H1 (cell line): ENCODE data around the gene SVIL. TPM values are rescaled to one million over a fixed set of nuclear protein-coding genes. Genes with fewer than 3 reads are reported as not detected.

Experiments used
- CTCF ChIA-PET: fragments of 300-600 bp; sonication (Branson Sonifier 250); formaldehyde crosslinking; loops from one replicate; lab custom pipeline; 2021; ENCODE audit not compliant: partially characterized antibody; lab: Charles Lee
- POLR2A ChIA-PET: fragments of 300-600 bp; sonication (Branson Sonifier 250); formaldehyde crosslinking; loops from one replicate; lab custom pipeline; 2021; ENCODE audit warnings: inconsistent platforms; ENCODE audit not compliant: partially characterized antibody; lab: Charles Lee
- DNase-seq, 2 experiments: peaks; one replicate each; pipeline versions ENCODE4 v3.0.0 to v3.0.0-alpha.2; 2010 to 2022; ENCODE audit warnings: low spot score in 2 of 2, low read depth in 1 of 2, mixed read lengths in 1 of 2
- FAIRE-seq: peaks from 2 replicates; lab custom pipeline; 2011; peaks lifted over from hg19 to GRCh38; lab: Jason Lieb, UNC
- H2AFZ ChIP-seq: 2 replicates; pipeline ENCODE4 v1.8.1; 2012; ENCODE audit warnings: low read length, inconsistent platforms
- H2AK5ac ChIP-seq: 2 replicates; pipeline ENCODE4 v1.6.1; 2013; ENCODE audit warnings: low read depth, low read length
- H2BK120ac ChIP-seq: replicated peaks from 2 replicates; pipeline ENCODE3; 2013; ENCODE audit warnings: low read depth, low read length, inconsistent platforms
- H2BK12ac ChIP-seq: 2 replicates; pipeline ENCODE4 v1.6.1; 2013; ENCODE audit warnings: low read depth, low read length
- H2BK15ac ChIP-seq: 2 replicates; pipeline ENCODE4 v1.6.1; 2013; ENCODE audit warnings: low read length
- H2BK20ac ChIP-seq: 2 replicates; pipeline ENCODE4 v1.6.1; 2013; ENCODE audit warnings: low read length
- H2BK5ac ChIP-seq: 2 replicates; pipeline ENCODE4 v1.6.1; 2013; ENCODE audit warnings: low read depth, low read length
- H3K14ac ChIP-seq: 2 replicates; pipeline ENCODE4 v1.6.1; 2013; ENCODE audit warnings: inconsistent platforms; ENCODE audit not compliant: insufficient read length
- H3K18ac ChIP-seq: 2 replicates; pipeline ENCODE4 v1.6.1; 2013; ENCODE audit warnings: low read length; ENCODE audit errors: extremely low read depth
- H3K23ac ChIP-seq: 2 replicates; pipeline ENCODE4 v1.6.1; 2013; ENCODE audit warnings: inconsistent platforms; ENCODE audit not compliant: insufficient read length
- H3K23me2 ChIP-seq: 2 replicates; pipeline ENCODE4 v1.6.1; 2013; ENCODE audit warnings: low read depth, low read length
- H3K27ac ChIP-seq: 2 replicates; pipeline ENCODE4 v1.6.1; 2011; ENCODE audit warnings: low read depth, low read length, inconsistent platforms
- H3K27me3 ChIP-seq, 4 experiments: replicated peaks in 1 of 4; 1 replicate in 1 of 4; 2 replicates in 3 of 4; pipeline versions ENCODE4 v1.6.1 to v1.8.1; 2011 to 2013; ENCODE audit warnings: low read length in 3 of 4, mild to moderate bottlenecking in 3 of 4, inconsistent platforms in 2 of 4, mixed read lengths in 2 of 4, moderate library complexity in 1 of 4; ENCODE audit not compliant: control insufficient read depth in 3 of 4, insufficient read depth in 3 of 4; ENCODE audit errors: extremely low read depth in 1 of 4
- H3K36me3 ChIP-seq, 4 experiments: 2 replicates each; pipeline versions ENCODE4 v1.6.1 to v1.8.1; 2011 to 2013; ENCODE audit warnings: mild to moderate bottlenecking in 4 of 4, low read length in 3 of 4, moderate library complexity in 2 of 4, control low read depth in 1 of 4, inconsistent platforms in 1 of 4; ENCODE audit not compliant: insufficient read depth in 4 of 4, control insufficient read depth in 2 of 4
- H3K4ac ChIP-seq: replicated peaks from 2 replicates; pipeline ENCODE3; 2013; ENCODE audit warnings: low read length, low read depth, mixed read lengths, inconsistent platforms; ENCODE audit not compliant: insufficient read length
- H3K4me1 ChIP-seq, 4 experiments: replicated peaks in 1 of 4; 1 replicate in 1 of 4; 2 replicates in 3 of 4; pipeline versions ENCODE4 v1.6.1 to v1.8.1; 2011 to 2013; ENCODE audit warnings: low read length in 3 of 4, inconsistent platforms in 2 of 4, mixed read lengths in 1 of 4; ENCODE audit not compliant: insufficient read depth in 4 of 4, control insufficient read depth in 3 of 4
- H3K4me2 ChIP-seq, 2 experiments: 2 replicates each; pipeline versions ENCODE4 v1.6.1 to v1.8.1; 2011 to 2013; ENCODE audit warnings: low read depth in 2 of 2, low read length in 2 of 2, control low read depth in 1 of 2, inconsistent platforms in 1 of 2, mild to moderate bottlenecking in 1 of 2; ENCODE audit not compliant: insufficient read depth in 1 of 2
- H3K4me3 ChIP-seq, 4 experiments: fragments of 200-600, 300-600 bp in 1 of 4; sonication (generic), shearing (Covaris generic), sonication (Bioruptor Twin) in 1 of 4; 2 replicates each; pipeline versions ENCODE4 v1.5.1 to v1.8.1; 2011 to 2016; ENCODE audit warnings: low read length in 4 of 4, low read depth in 3 of 4, control low read depth in 2 of 4, inconsistent platforms in 2 of 4, mild to moderate bottlenecking in 2 of 4, mixed read lengths in 1 of 4, moderate library complexity in 1 of 4; ENCODE audit not compliant: insufficient read depth in 2 of 4; ENCODE audit errors: extremely low read depth in 1 of 4
- H3K56ac ChIP-seq: replicated peaks from 2 replicates; pipeline ENCODE3; 2013; ENCODE audit warnings: low read depth, mild to moderate bottlenecking, mixed read lengths, low read length, inconsistent platforms; ENCODE audit not compliant: insufficient read length
- H3K79me1 ChIP-seq: 2 replicates; pipeline ENCODE4 v1.6.1; 2013; ENCODE audit warnings: low read depth, low read length, control low read depth
- H3K79me2 ChIP-seq, 2 experiments: 2 replicates each; pipeline versions ENCODE4 v1.6.1 to v1.8.1; 2012 to 2013; ENCODE audit warnings: low read length in 2 of 2, mild to moderate bottlenecking in 2 of 2, inconsistent platforms in 1 of 2; ENCODE audit not compliant: insufficient read depth in 2 of 2, control insufficient read depth in 1 of 2
- H3K9ac ChIP-seq, 4 experiments: replicated peaks in 1 of 4; 1 replicate in 1 of 4; 2 replicates in 3 of 4; pipeline versions ENCODE4 v1.6.1 to v1.8.1; 2011 to 2013; ENCODE audit warnings: low read depth in 3 of 4, low read length in 3 of 4, control low read depth in 2 of 4, mild to moderate bottlenecking in 2 of 4, moderate library complexity in 2 of 4, inconsistent platforms in 1 of 4; ENCODE audit errors: extremely low read depth in 1 of 4
- H3K9me3 ChIP-seq, 2 experiments: 2 replicates each; pipeline versions ENCODE4 v1.6.1 to v1.8.1; 2012 to 2013; ENCODE audit warnings: mild to moderate bottlenecking in 2 of 2, moderate library complexity in 2 of 2, control low read depth in 1 of 2, inconsistent platforms in 1 of 2, low read depth in 1 of 2, low read length in 1 of 2, mixed read lengths in 1 of 2; ENCODE audit not compliant: insufficient read depth in 2 of 2
- H4K20me1 ChIP-seq, 2 experiments: replicated peaks in 1 of 2; 2 replicates each; pipeline versions ENCODE3 to v1.8.1; 2011 to 2013; ENCODE audit warnings: inconsistent platforms in 2 of 2, low read length in 2 of 2, mild to moderate bottlenecking in 1 of 2; ENCODE audit not compliant: insufficient read depth in 2 of 2, control insufficient read depth in 1 of 2
- H4K5ac ChIP-seq: 2 replicates; pipeline ENCODE4 v1.6.1; 2013; ENCODE audit warnings: low read length, low read depth, mixed read lengths, inconsistent platforms; ENCODE audit not compliant: insufficient read length
- H4K8ac ChIP-seq: 2 replicates; pipeline ENCODE4 v1.8.0; 2013; ENCODE audit warnings: mild to moderate bottlenecking, moderate library complexity, low read length, inconsistent platforms; ENCODE audit not compliant: insufficient read depth; ENCODE audit errors: extremely low read depth
- H4K91ac ChIP-seq: replicated peaks from 2 replicates; pipeline ENCODE3; 2013; ENCODE audit warnings: low read length, mixed read lengths, inconsistent platforms; ENCODE audit not compliant: insufficient read length
- BRCA1 ChIP-seq: IDR thresholded peaks from 2 replicates; pipeline ENCODE4 v1.6.1; 2012; ENCODE audit warnings: low read depth, low read length, improper control_type of control experiment
- CEBPB ChIP-seq: IDR thresholded peaks from 2 replicates; pipeline ENCODE4 v1.6.1; 2012; ENCODE audit warnings: low read depth, low read length
- CHD2 ChIP-seq: IDR thresholded peaks from 2 replicates; pipeline ENCODE4 v1.6.1; 2012; ENCODE audit warnings: low read length, improper control_type of control experiment
- CREB1 ChIP-seq: IDR thresholded peaks from 2 replicates; pipeline ENCODE4 v1.6.1; 2012; ENCODE audit warnings: inconsistent platforms
- CTBP2 ChIP-seq: IDR thresholded peaks from 2 replicates; pipeline ENCODE4 v1.7.0; 2011; ENCODE audit warnings: borderline replicate concordance, mild to moderate bottlenecking, moderate library complexity, mixed read lengths, low read length; ENCODE audit not compliant: insufficient read depth, insufficient read length
- EP300 ChIP-seq, 2 experiments: IDR thresholded peaks; 1 replicate in 1 of 2; 2 replicates in 1 of 2; pipeline ENCODE4 v1.6.1; 2011 to 2012; ENCODE audit warnings: low read depth in 2 of 2, low read length in 2 of 2, mild to moderate bottlenecking in 2 of 2, borderline replicate concordance in 1 of 2, inconsistent platforms in 1 of 2, moderate library complexity in 1 of 2
- GTF2F1 ChIP-seq: IDR thresholded peaks from 2 replicates; pipeline ENCODE4 v1.6.1; 2012; ENCODE audit warnings: low read depth, low read length, improper control_type of control experiment, borderline replicate concordance
- HDAC6 ChIP-seq: IDR thresholded peaks from one replicate; pipeline ENCODE4 v1.7.1; 2012; ENCODE audit warnings: low read depth, mild to moderate bottlenecking, inconsistent platforms, low read length, moderate library complexity
- JUN ChIP-seq: IDR thresholded peaks from 2 replicates; pipeline ENCODE4 v1.6.1; 2011; ENCODE audit warnings: low read depth, mild to moderate bottlenecking, improper control_type of control experiment, low read length
- JUND ChIP-seq: IDR thresholded peaks from 2 replicates; pipeline ENCODE4 v1.6.1; 2011; ENCODE audit warnings: mild to moderate bottlenecking, improper control_type of control experiment, low read length
- KDM5A ChIP-seq: fragments of 200-600 bp; IDR thresholded peaks from 2 replicates; pipeline ENCODE4 v1.7.1; 2012; ENCODE audit warnings: mild to moderate bottlenecking, low read length, inconsistent platforms, mixed read lengths
- MAX ChIP-seq: IDR thresholded peaks from 2 replicates; pipeline ENCODE4 v1.6.1; 2012; ENCODE audit warnings: inconsistent platforms
- NRF1 ChIP-seq: IDR thresholded peaks from 2 replicates; pipeline ENCODE4 v1.6.1; 2011; ENCODE audit warnings: mild to moderate bottlenecking, low read depth, low read length, improper control_type of control experiment
- POLR2A ChIP-seq, 2 experiments: IDR thresholded peaks; 1 replicate in 1 of 2; 2 replicates in 1 of 2; pipeline ENCODE4 v1.6.1; 2011; ENCODE audit warnings: low read depth in 2 of 2, low read length in 2 of 2, mild to moderate bottlenecking in 2 of 2; ENCODE audit errors: control extremely low read depth in 1 of 2
- POLR2AphosphoS5 ChIP-seq: IDR thresholded peaks from 2 replicates; pipeline ENCODE4 v1.6.1; 2011; ENCODE audit warnings: low read depth, low read length
- SIX5 ChIP-seq: IDR thresholded peaks from 2 replicates; pipeline ENCODE4 v1.6.1; 2011; ENCODE audit warnings: mild to moderate bottlenecking, low read depth, low read length
- SP4 ChIP-seq: IDR thresholded peaks from 2 replicates; pipeline ENCODE4 v1.6.1; 2012; ENCODE audit warnings: low read length, inconsistent platforms
- TAF1 ChIP-seq: IDR thresholded peaks from 2 replicates; pipeline ENCODE4 v1.6.1; 2011; ENCODE audit warnings: mild to moderate bottlenecking, low read depth, low read length
- polyA plus RNA-seq, 7 experiments: library from polyadenylated mRNA; depleted of rRNA in 3 of 7; stranded (reverse) in 5 of 7; unstranded in 2 of 7; fragments of >200 nt in 5 of 7; fragments of 200-250 nt in 2 of 7; gene quantifications; 1 replicate in 5 of 7; 2 replicates in 1 of 7; 4 replicates in 1 of 7; pipeline versions ENCODE4 v1.2.1 to v1.2.3, GENCODE V29; 2011 to 2013; ENCODE audit warnings: missing spikeins in 2 of 7, mixed read lengths in 2 of 7
- total RNA-seq: library from RNA; stranded (reverse); fragmentation: NEBNext Ultra II Directional; extraction: Animal tissue kit (Norgen Biotek cat#: 25700); gene quantifications from 2 replicates; pipeline ENCODE4 v1.2.1, GENCODE V29; 2021

SVIL gene
- total and polyA plus RNA-seq, 2 of the 8 experiments (the other 6 are each of a cell fraction or from before 2014, with no cell fraction given), result 4.7 to 15.4 TPM

DNA sequence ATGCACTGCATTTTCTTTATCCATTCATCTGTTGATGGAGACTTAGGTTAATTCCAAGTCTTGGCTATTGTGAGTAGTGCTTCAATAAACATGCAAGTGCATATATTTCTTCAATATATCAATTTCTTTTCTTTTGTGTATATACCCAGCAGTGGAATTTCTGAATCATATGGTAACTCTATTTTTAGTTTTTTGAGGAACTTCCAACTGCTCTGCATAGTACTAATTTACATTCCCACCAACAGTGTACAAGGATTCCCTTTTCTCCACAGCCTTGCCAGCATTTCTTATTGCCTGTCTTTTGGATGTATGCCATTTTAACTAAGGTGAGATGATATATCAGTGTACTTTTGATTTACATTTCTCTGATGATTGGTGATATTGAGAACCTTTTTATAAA, 200.7 kb downstream of the SVIL start:
- ChIA-PET CTCF (interaction anchor here (1.0 to 1.6 kb wide), 2 partner anchors 15 to 37 kb away, joined by 3 to 4 read pairs; no protein-coding TSS in a partner anchor), POLR2A (no interaction called here)
- no peaks in the 10 kb centered on the region for H3K23me2 ChIP-seq
- H2BK15ac ChIP-seq, result no peak overlapping the region
- DNase-seq (no peak), FAIRE-seq (no peak)
- peaks cover 6 to 13% of the 10 kb centered on the region in 2 experiments for H3K9me3 ChIP-seq
- no peak overlapping the region for H2BK120ac ChIP-seq
- no peak overlapping the region for H3K56ac ChIP-seq
- no peak overlapping the region for H2AK5ac ChIP-seq
- no peaks in the 10 kb centered on the region for H3K79me1 ChIP-seq
- no peak overlapping the region for H2AFZ ChIP-seq
- H4K91ac ChIP-seq, result no peak overlapping the region
- no peak overlapping the region for H3K27ac ChIP-seq
- H3K14ac ChIP-seq, result no peak overlapping the region
- H3K36me3 ChIP-seq, result no peaks in the 10 kb centered on the region
- no peak overlapping the region for H3K4me3 ChIP-seq
- H4K8ac ChIP-seq, result no peak overlapping the region
- H3K27me3 ChIP-seq, result no peaks in the 10 kb centered on the region
- H3K23ac ChIP-seq, result no peak overlapping the region
- no peak overlapping the region for H3K4ac ChIP-seq
- no peak overlapping the region for H2BK12ac ChIP-seq
- no peak overlapping the region for H2BK5ac ChIP-seq
- no peak overlapping the region for H3K18ac ChIP-seq
- H3K4me1 ChIP-seq, result no peaks in the 10 kb centered on the region
- H3K9ac ChIP-seq, result no peak overlapping the region
- no peaks in the 10 kb centered on the region for H4K20me1 ChIP-seq
- no peak overlapping the region for H3K4me2 ChIP-seq
- H2BK20ac ChIP-seq, result no peak overlapping the region
- no peaks in the 10 kb centered on the region for H3K79me2 ChIP-seq
- no peak overlapping the region for H4K5ac ChIP-seq
- no peak for TF ChIP-seq JUND
- TF ChIP-seq POLR2A (IDR thresholded peaks at IDR 0.05; ENCODE audit: control extremely low read depth in 1 of 2, low read depth in 2 of 2, low read length in 2 of 2), result no peak
- TF ChIP-seq SIX5, result no peak
- no peak for TF ChIP-seq TAF1
- TF ChIP-seq KDM5A, result no peak
- TF ChIP-seq BRCA1, result no peak
- TF ChIP-seq HDAC6, result no peak
- TF ChIP-seq JUN, result no peak
- no peak for TF ChIP-seq GTF2F1
- TF ChIP-seq MAX, result no peak
- TF ChIP-seq NRF1, result no peak
- no peak for TF ChIP-seq SP4
- TF ChIP-seq CEBPB, result no peak
- TF ChIP-seq CREB1, result no peak
- TF ChIP-seq CTBP2, result no peak
- TF ChIP-seq POLR2AphosphoS5, result no peak
- TF ChIP-seq CHD2, result no peak
- no peak for TF ChIP-seq EP300 (IDR thresholded peaks at IDR 0.05; ENCODE audit: borderline replicate concordance in 1 of 2, low read depth in 2 of 2, low read length in 2 of 2)
